GM21723 (cell line): Measurements from ENCODE around the gene ADAMTS17.

Source experiments
- ATAC-seq: cut with Tn5 transposase; IDR thresholded peaks from one replicate; pipeline ENCODE4 v1.9.1; 2021; ENCODE audit warnings: mild to moderate bottlenecking, moderate library complexity; ENCODE audit not compliant: unreplicated experiment

ADAMTS17 gene

GRCh38 chr15:100310513-100311153, 31.1 kb downstream of the ADAMTS17 start:
- no peak for ATAC-seq

- no peak for ATAC-seq
These were observed 31.8 kb downstream of the ADAMTS17 start for GRCh38 chr15:100310041-100310405.

- no peak for ATAC-seq
These were observed 32.4 kb downstream of the ADAMTS17 start for GRCh38 chr15:100309109-100310040.

- ATAC-seq: no peak
These were observed 33.2 kb downstream of the ADAMTS17 start for GRCh38 chr15:100308608-100309007.

- no peak for ATAC-seq
These were observed 33.6 kb downstream of the ADAMTS17 start for GRCh38 chr15:100308213-100308600.

- no peak for ATAC-seq
These were observed 34.2 kb downstream of the ADAMTS17 start for GRCh38 chr15:100307241-100308212.

GRCh38 chr15:100306098-100306497, 35.7 kb downstream of the ADAMTS17 start:
- ATAC-seq: no peak

GRCh38 chr15:100301910-100302431, 39.8 kb downstream of the ADAMTS17 start:
- ATAC-seq: no peak

GRCh38 chr15:100298257-100298656, 43.5 kb downstream of the ADAMTS17 start:
- no peak for ATAC-seq

- no peak for ATAC-seq
These were observed 44.0 kb downstream of the ADAMTS17 start for GRCh38 chr15:100297812-100298211.

- no peak for ATAC-seq
These were observed 45.7 kb downstream of the ADAMTS17 start for GRCh38 chr15:100295939-100296565.

- ATAC-seq: no peak
These were observed 49.8 kb downstream of the ADAMTS17 start for GRCh38 chr15:100292010-100292409.

GRCh38 chr15:100291106-100291505, 50.7 kb downstream of the ADAMTS17 start:
- ATAC-seq: no peak

GRCh38 chr15:100285641-100286295, 56.0 kb downstream of the ADAMTS17 start:
- ATAC-seq: no peak

- ATAC-seq: no peak
These were observed 57.1 kb downstream of the ADAMTS17 start for GRCh38 chr15:100284701-100285100.

GRCh38 chr15:100284191-100284590, 57.6 kb downstream of the ADAMTS17 start:
- no peak for ATAC-seq

GRCh38 chr15:100281096-100281917, 60.5 kb downstream of the ADAMTS17 start:
- ATAC-seq: no peak

- ATAC-seq: no peak
These were observed 61.9 kb downstream of the ADAMTS17 start for GRCh38 chr15:100279849-100280248.

- ATAC-seq: no peak
These were observed 62.3 kb downstream of the ADAMTS17 start for GRCh38 chr15:100279446-100279845.
